Measurements from ENCODE around the gene CFAP54.

CFAP54 gene

DNA sequence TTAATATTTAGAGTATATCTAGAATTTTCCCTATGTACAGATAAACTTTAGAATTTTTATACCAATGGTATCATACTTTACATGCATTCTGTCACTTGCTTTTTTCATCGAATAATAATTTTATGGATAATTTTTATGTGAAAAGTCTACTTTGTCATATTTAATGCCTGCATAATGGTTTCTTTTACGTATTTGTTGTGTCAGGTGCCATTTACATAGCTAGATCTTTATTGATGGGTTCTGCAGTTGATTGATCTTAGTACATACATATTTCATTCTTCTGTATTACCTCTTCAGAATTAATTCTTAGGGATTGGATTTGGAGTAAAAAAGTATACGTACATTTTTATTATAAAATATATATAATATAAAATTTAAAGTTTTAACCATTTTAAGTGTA, 340.0 kb downstream of the CFAP54 start:
- no peak for DNase-seq

DNA sequence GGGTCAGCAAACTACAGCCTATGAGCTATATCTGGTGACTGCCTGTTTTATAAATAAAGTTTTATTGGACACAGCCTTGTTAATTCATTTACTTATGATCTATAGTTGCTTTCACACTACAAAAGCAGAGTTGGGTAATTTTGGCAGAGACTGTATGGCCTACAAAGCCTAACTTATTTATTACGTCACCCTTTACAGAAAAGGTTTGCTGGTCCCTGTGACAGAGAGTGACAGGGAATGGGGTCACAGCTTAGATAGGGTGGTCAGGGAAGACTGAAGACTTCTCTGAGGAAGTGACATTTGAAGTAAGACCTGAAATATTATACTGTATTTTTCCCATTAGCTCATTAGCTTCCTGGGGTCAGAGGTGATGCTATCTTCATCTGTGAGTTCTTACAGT, 342.0 kb downstream of the CFAP54 start:
- no peak for DNase-seq

DNA sequence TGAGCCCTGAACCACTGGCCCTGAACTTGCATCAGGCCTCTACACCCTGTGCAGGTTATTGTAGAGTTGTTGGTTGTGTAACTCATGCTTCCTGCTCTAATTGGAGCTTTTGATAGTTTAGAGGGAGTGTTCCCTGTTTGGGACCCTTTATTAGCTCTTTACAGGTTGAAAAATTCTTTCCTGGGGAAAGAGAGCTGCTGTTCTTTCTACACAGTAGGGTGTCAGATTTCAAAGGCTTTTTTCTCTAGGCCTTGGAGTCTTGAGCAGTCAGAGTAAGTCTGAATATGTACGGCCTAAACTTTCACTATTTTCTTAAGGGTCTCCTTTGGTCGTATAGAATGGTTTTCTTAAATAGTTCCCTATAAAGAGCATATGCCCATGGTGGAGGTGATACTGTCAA, 356.9 kb downstream of the CFAP54 start:
- no peak for DNase-seq

DNA sequence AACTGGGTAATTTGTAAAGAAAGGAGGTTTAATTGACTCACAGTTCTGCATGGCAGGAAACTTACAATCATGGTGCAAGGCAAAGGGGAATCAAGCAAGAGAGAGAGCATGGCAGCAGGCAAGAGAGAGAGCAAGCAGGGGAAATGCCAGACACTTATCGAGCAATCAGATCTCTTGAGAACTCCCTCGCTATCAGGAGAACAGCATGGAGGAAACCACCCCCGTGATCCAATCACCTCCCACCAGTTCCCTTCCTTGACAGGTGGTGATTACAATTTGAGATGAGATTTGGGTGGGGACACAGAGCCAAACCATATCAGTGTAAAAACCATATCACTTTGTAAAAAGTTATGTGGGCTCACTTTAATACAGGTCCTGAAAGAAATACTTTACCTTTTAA, 361.3 kb downstream of the CFAP54 start:
- no peak for DNase-seq

DNA sequence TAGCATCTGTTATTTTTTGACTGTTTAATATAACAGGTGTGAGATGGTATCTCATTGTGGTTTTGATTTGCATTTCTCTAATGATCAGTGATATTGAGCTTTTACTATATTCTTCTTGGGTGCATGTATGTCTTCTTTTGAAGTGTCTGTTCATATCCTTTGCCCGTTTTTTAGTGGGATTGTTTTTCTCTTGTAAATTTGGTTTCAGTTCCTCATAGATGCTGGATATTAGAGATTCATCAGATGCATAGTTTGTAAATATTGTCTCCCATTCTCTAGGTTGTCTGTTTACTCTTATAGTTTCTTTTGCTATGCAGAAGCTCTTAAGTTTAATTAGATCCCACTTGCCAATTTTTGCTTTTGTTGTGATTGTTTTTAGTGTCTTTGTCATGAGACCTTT, 368.8 kb downstream of the CFAP54 start:
- no peak for DNase-seq

DNA sequence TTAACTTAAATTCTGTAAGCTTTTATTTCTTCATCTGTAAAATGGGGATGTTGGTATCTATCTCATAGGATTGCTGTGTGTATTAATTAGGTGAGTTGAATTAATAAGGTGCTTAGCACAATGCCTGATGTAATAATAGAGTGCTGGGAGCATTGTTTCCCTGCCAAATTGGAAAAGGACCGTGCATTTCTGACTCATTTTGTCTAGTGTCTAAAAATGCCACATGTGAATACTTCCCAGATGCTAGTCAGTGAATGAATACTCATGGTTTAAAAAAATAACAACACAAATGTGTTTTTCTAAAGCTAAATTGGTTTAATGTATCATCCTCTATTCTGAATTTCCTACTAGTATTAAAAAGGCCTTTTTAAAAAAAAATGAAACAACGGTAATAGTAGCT, 372.3 kb downstream of the CFAP54 start:
- DNase-seq: no peak

DNA sequence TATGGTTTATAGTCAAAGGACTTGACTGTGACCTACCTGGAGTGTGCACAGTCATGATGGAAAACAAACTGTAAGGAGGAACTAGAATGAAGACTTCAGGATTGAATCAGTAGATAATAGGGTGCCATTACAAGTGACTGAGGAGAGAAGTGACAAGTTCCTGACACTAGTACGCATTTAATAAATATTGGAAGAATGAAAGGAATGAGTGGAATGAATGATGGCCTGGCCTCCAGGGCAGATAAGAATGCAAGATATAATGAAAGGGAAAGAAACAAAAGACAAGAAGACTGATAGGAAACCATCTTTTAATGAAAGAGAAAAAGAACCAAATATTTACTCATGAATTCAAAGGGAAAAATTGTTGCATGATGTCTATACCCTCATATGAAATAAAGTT, 372.9 kb downstream of the CFAP54 start:
- no peak for DNase-seq

DNA sequence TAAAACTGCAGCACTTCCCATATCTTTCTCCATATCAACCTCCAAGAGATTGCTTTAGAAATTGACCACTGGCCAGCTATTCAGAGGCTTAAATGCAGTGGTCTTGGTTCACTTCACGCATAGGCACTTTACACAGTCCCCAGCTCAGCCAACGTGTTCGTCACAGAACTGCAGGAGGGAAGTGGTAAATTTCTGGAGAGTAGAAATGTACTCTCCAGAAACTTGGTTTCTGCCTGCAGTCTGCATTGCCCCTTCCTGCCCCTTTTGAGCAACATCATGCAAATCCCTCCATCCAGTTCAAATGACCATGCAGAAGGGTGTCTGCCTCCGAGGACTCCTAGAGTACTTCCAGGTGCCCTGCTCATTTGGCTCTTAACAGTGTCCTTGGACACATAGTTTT, 375.0 kb downstream of the CFAP54 start:
- no peak for DNase-seq

DNA sequence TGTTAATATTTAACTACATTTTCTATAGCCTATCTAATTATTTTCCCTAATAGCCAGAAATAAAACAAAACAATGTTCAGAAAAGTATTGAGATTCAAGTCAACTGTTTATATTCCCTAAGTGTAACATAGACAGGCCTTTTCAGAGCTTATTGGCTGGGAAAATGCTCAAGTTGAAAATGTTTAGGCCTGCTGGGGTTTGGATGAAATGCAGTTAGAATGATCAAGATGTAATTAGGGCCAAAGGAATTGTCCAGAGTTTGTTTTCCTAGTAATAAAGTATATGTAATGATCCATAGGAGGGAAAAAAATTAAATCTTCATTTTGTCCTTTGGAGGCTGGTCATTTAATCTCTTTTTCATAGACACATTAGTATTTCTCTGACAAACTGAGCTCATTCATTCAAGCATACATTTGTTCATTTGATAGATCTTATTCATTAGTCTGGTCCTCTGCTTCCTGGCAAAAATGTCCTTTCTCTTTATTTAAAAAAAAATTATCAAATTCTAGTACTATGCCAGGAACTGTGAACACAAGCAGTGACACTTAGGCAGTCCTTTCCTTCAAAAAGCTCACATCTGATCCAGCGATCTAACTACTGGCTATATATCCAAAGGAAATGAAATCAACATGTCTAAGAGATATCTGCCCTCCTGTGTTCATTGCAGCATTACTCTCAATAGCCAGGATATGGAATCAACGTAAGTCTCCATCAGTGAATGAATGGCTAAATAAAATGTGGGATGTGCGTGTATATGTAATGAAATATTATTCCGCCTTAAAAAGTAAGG, 377.6 kb downstream of the CFAP54 start:
- DNase-seq: no peak

DNA sequence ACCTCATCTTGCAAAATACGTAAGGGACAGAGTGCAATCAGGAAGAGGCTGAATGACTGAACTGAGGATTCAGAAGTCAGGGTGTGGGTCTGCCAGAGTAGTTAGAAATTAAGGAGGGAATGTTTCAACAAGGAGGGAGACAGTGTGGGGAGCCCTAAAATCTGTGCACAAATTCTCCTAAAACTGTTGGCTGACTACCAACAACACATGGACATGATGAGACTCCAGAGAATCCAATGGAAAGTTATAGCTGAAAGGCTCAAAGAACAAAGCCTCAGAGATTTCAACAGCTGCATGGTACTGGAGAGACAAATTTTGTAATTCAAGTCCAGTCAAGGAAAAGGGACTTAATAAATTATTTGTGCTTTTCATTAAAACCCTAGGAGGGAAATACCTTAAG, 381.6 kb downstream of the CFAP54 start:
- no peak for DNase-seq

DNA sequence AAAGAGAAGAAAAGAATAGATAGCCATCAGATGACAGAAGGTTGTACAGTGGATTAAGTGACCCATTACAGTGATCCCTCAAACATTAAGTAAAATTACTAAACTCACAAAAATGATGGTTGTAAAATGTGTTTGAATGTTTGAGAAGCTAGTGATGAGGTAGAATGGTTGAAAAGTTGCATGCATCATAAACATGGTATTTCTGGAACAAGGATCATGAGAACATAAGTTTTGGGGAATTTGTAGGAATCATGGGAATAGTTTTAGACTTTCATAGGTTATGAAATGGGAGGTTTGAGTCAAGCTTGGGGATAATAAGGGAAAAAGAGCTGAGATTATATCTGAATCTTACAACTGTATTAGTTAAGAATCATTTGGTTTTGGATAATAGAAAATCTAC, 383.6 kb downstream of the CFAP54 start:
- DNase-seq: no peak

DNA sequence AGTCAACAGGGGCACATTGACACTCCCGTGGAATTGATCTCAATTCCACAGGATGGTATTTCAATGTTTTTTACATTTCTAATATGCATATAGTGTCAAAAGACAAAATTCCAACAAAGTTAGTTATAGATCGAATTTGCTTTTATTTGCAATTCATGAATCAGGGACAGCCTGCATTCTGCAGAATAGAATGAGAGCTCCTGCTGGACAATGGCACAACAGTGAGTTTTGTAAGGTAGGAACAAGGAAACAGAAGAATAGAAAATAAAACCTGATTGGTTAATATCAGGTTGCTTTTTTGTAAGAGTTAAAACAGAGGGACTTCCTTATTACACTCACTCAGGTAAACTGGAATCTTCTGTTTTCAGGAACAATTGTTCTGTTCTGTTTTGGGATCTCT, 384.8 kb downstream of the CFAP54 start:
- DNase-seq: no peak

DNA sequence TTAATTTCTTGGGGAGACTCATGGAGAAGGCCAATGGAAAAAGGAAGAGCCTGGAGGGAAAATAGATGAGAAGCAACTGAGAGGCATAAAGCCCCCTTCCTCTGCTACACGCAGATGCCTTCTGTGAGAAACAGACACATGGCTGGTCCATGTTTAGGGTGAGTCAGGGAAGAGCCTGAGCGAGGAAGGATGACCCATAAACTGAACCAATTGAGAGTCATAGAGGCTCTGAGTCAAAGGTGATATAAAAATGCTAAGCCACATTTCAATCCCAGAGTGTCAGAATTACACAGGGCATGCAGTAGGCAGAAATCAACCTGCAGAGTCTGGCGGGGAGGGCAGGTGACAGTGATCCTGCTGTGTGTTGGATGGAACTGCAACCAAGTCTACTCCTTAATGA, 387.6 kb downstream of the CFAP54 start:
- no peak for DNase-seq

DNA sequence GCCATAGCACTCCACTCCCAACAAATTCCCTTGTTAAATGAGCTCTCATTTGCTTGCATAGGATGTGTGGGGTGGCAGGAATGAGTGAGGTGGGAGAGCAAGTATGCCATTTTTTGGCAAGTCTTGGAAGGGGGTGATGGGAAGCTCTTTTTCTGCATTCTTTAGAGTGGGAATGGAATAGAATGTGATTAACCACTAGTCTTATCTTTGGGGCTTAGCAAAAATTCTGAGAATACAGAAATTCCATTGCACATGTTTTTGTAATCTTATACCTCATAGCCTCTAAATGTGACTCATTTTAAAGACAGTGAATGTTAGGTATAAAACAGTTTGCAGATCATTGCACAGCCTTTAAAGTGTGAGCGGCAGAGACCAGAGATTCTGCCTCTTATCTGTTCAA, 389.3 kb downstream of the CFAP54 start:
- no peak for DNase-seq

DNA sequence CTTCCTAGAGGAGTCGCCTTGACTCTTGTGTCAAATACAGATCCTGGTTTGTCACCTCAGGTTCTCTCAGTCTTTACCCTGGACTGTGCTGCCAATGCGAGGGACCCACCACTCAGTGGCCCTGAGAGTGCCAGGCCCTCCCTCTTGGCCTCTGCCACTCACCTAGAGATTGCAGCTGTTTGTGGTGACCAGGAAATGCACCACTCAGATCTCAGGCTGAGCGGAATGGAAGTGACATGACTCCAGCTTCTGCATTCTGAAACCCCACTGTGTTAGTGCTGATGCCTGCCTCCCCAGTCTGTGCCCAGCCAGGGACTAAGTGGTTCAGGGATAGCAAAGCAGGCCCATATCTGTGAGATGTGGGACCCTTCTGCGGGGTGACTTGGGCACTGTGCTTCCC, 389.9 kb downstream of the CFAP54 start:
- DNase-seq: no peak

DNA sequence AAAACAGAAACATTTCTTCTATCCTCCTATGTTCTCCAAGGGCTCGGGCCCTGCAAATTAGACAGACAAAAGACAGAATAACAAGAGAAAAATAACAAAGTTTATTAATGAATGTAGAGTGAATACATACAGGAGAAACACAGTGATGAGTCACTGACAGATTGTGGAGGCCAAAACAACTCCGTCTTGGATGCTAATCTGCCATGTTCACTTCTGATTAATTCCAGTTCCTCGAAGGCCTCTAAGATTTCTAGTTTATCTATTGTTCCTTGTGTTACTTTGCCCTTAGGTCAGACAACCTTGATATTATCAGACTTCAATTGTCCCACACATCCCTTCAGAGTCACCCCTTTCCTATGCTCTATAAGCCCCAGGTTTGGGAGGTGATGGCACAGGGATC, 390.8 kb downstream of the CFAP54 start:
- DNase-seq: no peak

DNA sequence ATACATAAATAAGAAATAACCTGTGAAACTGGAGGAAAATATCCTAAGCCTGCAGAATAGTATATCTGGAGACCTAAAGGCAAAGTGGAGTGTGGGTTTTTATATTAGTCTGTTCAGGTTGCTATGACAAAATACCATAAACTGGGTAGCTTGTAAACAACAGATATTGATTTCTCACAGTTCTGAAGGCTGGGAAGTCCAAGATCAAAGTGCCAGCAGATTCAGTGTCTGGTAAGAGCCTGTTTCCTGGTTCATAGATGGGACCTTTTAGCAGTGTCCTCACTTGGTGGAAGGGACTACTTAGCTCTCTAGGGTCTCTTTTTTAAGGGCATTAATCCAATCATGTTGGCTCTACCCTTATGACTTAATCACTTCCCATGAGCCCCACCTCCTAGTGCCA, 392.2 kb downstream of the CFAP54 start:
- no peak for DNase-seq

DNA sequence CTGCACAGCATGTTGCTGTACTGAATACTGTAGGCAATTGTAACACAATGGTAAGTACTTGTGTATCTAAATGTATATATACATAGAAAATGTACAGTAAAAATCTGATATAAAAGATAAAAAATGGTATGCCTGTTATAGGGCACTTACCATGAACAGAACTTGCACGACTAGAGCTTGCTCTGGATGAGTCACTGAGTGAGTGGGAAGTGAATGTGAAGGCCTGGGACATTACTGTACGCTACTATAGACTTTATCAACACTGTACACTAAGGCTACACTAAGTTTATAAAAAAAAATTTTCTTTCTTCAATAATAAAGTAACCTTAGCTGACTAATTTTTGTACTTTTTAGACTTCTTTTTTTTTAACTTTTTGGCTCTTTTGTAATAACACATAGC, 393.5 kb downstream of the CFAP54 start:
- no peak for DNase-seq

DNA sequence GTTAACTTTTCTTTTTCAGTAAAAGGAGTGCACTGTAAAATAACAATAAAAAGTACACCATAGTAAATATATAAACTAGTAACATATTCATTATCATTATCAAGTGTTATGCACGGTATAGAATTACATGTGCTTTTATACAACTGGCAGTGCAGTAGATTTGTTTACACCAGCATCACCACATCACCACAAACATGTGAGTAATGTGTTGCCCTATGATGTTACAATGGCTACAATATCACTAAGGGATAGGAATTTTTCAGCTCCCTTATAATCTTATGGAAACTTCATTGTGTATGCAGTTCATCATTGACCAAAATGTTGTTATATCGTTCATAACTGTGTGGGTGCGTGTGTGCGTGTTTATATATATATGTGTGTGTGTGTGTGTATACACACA, 394.2 kb downstream of the CFAP54 start:
- no peak for DNase-seq

DNA sequence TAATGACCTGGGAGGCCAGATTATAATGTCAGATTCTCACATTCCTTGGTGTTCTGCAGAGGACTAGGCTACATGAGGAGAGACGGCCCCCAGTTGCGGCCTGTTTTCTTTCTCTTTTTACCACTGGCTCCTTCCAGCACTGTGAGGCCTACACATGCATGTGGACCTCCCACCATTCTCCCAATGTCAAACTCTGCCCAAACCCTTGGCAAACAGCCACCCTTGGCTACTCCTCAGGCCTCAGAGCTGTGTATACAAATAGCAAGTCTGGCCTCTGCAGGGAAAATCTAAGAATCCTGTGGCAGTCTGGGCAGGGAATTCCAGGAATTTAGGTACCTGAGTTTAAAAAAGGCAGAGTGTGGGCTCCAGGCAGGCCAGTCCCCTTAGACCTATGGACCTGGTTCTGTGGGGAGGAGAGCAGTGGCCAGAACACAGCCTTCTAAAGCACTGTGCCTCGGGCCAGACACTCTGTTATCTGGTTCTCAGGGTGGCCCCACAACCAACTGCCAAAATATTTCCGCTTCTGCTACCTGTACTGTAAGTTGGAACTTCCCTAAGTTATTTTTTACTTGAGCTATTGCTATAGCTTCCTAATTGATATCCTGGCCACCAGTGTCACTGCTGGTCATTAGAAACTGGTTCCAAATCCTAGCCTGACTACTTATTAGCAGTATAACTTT, 397.8 kb downstream of the CFAP54 start:
- DNase-seq: no peak

DNA sequence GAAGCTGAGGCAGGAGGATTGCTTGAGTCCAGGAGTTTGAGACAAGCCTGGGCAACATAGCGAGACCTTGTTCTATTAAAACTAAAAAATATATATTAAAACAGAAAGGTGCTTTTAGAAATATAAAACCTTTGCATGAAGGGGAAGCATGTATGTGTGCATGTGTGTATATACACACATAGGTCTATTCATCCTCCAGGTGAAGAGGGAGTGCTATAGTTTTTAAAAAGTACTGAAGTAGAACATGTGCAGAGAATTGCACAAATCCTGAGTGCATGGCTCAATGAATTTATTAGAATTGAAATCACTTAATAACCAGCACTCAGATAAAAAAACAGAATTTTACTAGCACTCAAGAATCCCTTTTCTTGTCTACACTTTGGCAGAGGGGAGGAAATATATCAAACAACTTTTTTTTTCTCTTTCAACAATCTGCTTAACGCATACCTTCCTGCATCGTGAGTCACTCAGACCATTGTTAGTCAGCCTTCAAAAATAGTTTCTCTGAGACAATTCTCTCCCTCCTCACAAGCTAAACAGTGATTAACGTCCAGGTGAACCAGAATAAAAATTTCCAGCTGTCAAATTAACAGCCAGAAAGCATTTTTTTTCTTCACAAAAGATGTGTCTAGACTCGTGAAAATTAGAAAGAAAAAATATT, 400.0 kb downstream of the CFAP54 start:
- no peak for DNase-seq

DNA sequence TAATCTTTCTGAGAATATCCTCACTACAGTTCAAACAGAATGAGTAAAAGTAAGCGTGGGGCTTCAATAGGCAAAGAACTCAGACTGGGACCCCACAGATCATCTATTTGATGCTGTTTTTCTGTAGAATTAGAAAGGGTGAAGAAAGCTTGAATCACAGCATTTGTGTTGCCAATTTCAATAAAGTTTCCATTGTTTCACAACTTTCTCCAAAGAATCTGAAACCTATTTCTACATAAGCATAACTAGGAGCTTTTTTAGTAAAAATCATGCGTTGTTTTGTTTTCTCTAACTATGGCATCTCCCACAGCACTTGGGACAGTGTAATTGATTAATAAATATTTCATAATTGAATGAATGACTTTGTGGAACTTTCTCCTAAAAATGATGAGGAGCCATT, 401.0 kb downstream of the CFAP54 start:
- no peak for DNase-seq

DNA sequence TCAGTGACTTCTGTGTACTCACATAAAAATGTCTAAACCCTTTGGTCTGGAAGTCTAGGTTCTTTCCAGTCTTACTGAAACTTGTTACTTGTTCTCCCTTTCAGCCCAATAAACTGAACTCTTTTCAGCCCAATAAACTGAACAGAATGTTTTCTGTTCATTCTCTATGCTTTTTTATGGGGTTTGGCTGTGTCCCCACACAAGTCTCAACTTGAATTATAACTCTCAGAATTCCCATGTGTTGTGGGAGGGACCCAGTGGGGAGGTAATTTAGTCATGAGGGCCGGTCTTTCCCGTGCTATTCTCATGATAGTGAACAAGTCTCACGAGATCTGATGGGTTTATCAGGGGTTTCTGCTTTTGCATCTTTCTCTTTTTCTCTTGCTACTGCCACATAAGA, 402.7 kb downstream of the CFAP54 start:
- no peak for DNase-seq

DNA sequence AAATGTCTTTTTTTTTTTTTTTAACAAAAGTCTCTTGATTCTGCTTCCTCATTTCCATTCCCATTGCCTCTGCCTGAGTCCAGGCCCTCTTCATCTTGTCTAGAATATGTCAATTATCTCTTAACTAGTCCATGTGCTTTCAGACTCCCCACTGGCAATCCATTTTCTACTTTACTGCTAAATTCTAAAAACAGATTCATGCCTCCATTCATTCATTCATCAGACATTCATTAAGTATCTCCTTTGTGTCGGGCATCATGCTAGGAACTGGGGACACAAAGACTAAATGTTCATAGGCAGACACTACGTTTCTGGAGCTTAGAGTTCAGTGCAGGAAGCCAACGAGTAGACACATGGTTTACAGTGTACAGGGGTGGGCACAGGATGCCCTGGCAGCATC, 408.0 kb downstream of the CFAP54 start:
- DNase-seq: no peak
